Motor neuron (in vitro differentiated cells): ENCODE results near the gene SP3. TPM values are rescaled to one million over a fixed set of nuclear protein-coding genes. Genes with fewer than 3 reads are reported as not detected.
A peak's percentile ranks its signal among the peaks of the same experiment; 100 is the strongest.

Experiments
- ATAC-seq, 8 experiments: fragments of 200-7000 bp; cut with Tn5 transposase; replicated peaks in 6 of 8; 2 replicates each; pipeline ENCODE4 v1.8.0; 2021; ENCODE audit warnings: mild to moderate bottlenecking in 8 of 8, moderate library complexity in 8 of 8
- H3K27ac ChIP-seq, 2 donors: fragments of 250-450 bp; sonication (Bioruptor Pico); 2 replicates each; pipeline ENCODE4 v1.9.0; 2021; ENCODE audit warnings: antibody characterized with exemption in 2 of 2, mild to moderate bottlenecking in 2 of 2, moderate library complexity in 1 of 2
- H3K4me1 ChIP-seq, 2 donors: fragments of 250-450 bp; sonication (Bioruptor Pico); replicated peaks in 1 of 2; 2 replicates each; pipeline ENCODE4 v1.6.1; 2021; ENCODE audit warnings: antibody characterized with exemption in 2 of 2, mild to moderate bottlenecking in 2 of 2, moderate library complexity in 1 of 2
- H3K4me3 ChIP-seq, 5 donors: fragments of 250-450 bp; sonication (Bioruptor Pico); 2 replicates each; pipeline ENCODE4 v1.9.0; 2021; ENCODE audit warnings: antibody characterized with exemption in 5 of 5, mild to moderate bottlenecking in 5 of 5, moderate library complexity in 4 of 5
- WGBS, 10 experiments: fragments of 450-650 bp; shearing (Covaris generic); methylation state at CpG; one replicate each; pipeline ENCODE4 v1.0.0; 2022; 5-methylcytosine and 5-hydroxymethylcytosine counted together
- in situ Hi-C, 9 experiments: fragments of 400-800 bp; cut with MboI; loops; one replicate each; pipeline ENCODE4 v1.15.0; 2021; ENCODE audit warnings: low sequenced_read_pairs in 9 of 9, low pct_unique_long_range_greater_than_20kb in 2 of 9; ENCODE audit not compliant: unreplicated experiment in 9 of 9
- total RNA-seq, 8 experiments: library from RNA; unstranded; fragments of 300-600 nt; gene quantifications; 2 replicates each; pipeline versions ENCODE4 v1.2.3 to v1.2.4, GENCODE V29; 2022

SP3 gene
- total RNA-seq, 8 experiments from 2014 or later = 55.9 to 94.2 (median 70.9) TPM

DNA sequence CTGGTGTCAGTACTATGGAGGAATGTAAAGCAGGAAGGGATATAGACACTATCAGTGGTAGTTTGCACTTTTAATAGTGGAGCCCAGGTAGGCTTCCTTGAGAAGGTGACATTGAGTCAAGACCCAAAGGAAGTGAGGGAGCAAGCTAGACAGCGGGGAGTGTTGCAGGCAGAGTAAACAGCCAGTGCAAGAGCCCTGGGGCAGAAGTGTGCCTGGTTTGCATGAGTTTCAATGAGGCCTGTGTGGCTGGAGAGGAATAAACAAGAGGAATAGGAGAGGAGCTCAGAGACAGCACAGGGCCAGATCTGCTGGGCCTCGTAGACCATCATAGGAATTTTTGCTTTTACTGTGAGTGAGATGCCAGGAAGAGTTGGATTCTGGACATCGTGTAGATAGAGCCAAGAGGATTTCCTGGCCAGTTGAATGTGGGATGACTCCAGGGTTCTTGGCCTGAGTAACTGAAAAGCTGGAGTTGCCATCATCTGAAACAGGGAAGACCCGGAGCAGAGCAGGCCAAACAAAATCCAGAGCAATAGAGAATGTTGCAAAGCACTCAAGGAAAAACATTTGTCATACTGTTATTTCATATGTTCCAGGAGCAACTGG, 102.5 kb downstream of the SP3 start:
- H3K4me1 ChIP-seq = peaks cover 0 to 6% of the 10 kb centered on the region in 2 donors
- no peak overlapping the region for H3K4me3 ChIP-seq
- H3K27ac ChIP-seq = no peak overlapping the region
- in situ Hi-C loops = no loop called here
- no peak for ATAC-seq
- WGBS, 10 experiments = 11 to 100% (median 89%) methylated on average over 1 to 3 of the region's 4 CpGs; no CpG with 5 or more reads in 1 of the 10 experiments

DNA sequence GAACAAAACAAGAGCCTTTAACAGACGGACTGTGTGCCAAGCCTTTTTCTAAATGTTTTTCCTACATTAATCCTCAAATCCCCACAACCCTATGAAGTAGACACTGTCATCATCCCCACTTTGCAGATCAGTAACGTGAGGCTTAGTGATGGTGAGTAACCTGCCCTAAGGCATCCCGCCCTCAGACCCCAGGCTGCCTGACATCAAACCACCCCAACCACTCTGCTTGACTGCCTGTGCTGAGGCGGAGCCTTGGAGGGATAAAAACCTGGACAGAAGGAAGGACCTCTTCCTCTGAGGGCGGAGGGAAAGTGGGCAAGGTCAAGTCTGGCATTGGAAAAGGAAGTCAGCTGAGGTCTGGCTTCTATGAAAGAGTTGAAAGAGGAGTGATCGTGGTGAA, 104.6 kb downstream of the SP3 start:
- in situ Hi-C loops = no loop called here
- H3K4me1 ChIP-seq = no peaks in the 10 kb centered on the region
- H3K27ac ChIP-seq = no peak overlapping the region
- 14 to 100% (median 88%) methylated on average over 1 to 5 of the region's 6 CpGs; no CpG with 5 or more reads in 6 of the 10 experiments for WGBS, 10 experiments
- no peak overlapping the region for H3K4me3 ChIP-seq
- no peak for ATAC-seq

DNA sequence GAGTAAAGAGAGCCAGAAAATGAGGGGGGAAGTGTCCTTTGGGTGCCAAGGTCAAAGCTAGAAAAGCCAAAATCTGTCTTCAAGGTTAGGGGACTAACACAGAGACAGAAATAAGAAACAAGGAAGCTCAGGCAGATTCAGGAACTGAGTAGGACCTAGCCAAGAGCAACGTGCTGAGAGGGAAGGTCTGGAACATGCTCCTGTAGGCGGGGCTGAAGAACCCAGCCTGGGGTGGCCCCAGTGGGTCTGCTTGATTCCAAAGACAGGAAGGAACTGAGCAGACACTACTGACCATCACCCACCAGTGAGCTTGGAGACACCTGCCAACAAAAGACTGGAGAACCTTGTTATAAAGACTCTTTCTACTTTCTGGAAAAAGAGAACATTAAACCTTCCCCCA, 105.1 kb downstream of the SP3 start:
- 0 to 40% (median 13%) methylated on average over 1 to 2 of the region's 2 CpGs; no CpG with 5 or more reads in 7 of the 10 experiments for WGBS, 10 experiments
- Histone ChIP-seq H3K4me3 (no peak overlapping the region), H3K4me1 (peaks cover 0 to 1% of the 10 kb centered on the region in 2 donors), H3K27ac (no peak overlapping the region)
- no peak for ATAC-seq
- in situ Hi-C loops = no loop called here

DNA sequence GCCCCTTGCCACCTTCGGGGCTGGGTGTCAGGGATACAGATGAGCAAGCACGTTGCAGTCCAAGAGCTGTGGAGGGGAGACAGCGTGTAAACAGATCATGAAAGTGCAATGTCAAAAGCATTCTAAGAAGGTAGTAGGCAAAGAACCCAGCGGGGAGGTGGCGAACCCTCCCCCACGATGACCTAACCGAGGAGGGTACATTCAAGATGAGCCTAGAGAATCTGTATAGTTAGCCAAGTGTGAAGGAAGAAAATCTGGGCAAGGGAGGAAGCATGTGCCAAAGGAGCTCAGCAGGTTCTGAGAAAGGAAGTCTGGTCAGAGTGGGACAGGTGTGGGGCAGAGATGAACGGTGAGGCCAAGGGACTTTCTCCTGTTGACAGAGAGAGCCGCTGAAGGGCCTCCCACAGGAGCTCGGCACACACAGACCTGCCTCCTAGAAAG, 106.9 kb downstream of the SP3 start:
- ATAC-seq = peak in 1 of 8 experiments; percentile 64
- Histone ChIP-seq H3K27ac (no peak overlapping the region), H3K4me3 (no peak overlapping the region), H3K4me1 (peaks cover 0 to 5% of the 10 kb centered on the region in 2 donors)
- 15 to 83% (median 66%) methylated on average over 1 to 9 of the region's 10 CpGs for WGBS, 10 experiments
- in situ Hi-C loops = no loop called here
